Measurements from ENCODE around the gene TSHR.
A peak's percentile ranks its signal among the peaks of the same experiment; 100 is the strongest.

The TSHR gene

GRCh38 chr14:81162941-81163340, 207.5 kb downstream of the TSHR start:
- H3K4me1 ChIP-seq (ENCODE audit: control insufficient read depth in 2 of 2, insufficient read depth in 2 of 2, low read length in 2 of 2) = no peaks in the 10 kb centered on the region

GRCh38 chr14:81164167-81164774, 208.8 kb downstream of the TSHR start:
- no peak overlapping the region for H3K27ac ChIP-seq (ENCODE audit: low read depth in 2 of 2, low read length in 2 of 2)

More at GRCh38 chr14:81162941-81163340, 207.5 kb downstream of the TSHR start:
- no peaks in the 10 kb centered on the region for H3K36me3 ChIP-seq (ENCODE audit: control insufficient read depth in 2 of 2, insufficient read depth in 2 of 2, low read length in 2 of 2)
- H3K9me3 ChIP-seq (ENCODE audit: control insufficient read depth in 2 of 2, low read length in 2 of 2) = no peaks in the 10 kb centered on the region
- no peak overlapping the region for H3K4me3 ChIP-seq (ENCODE audit: low read length in 2 of 2)
- H3K9ac ChIP-seq (ENCODE audit: low read depth in 1 of 2, low read length in 2 of 2) = no peak overlapping the region
- no peaks in the 10 kb centered on the region for H3K27me3 ChIP-seq (ENCODE audit: control insufficient read depth in 2 of 2, insufficient read depth in 2 of 2, low read length in 2 of 2)
- no peak overlapping the region for H3K27ac ChIP-seq (ENCODE audit: low read depth in 2 of 2, low read length in 2 of 2)

GRCh38 chr14:81165188-81165587, 209.8 kb downstream of the TSHR start:
- Histone ChIP-seq H3K27ac (ENCODE audit: low read depth in 2 of 2, low read length in 2 of 2) (no peak overlapping the region), H3K4me3 (ENCODE audit: low read length in 2 of 2) (no peak overlapping the region), H3K27me3 (ENCODE audit: control insufficient read depth in 2 of 2, insufficient read depth in 2 of 2, low read length in 2 of 2) (no peaks in the 10 kb centered on the region), H3K9me3 (ENCODE audit: control insufficient read depth in 2 of 2, low read length in 2 of 2) (no peaks in the 10 kb centered on the region), H3K9ac (ENCODE audit: low read depth in 1 of 2, low read length in 2 of 2) (no peak overlapping the region), H3K36me3 (ENCODE audit: control insufficient read depth in 2 of 2, insufficient read depth in 2 of 2, low read length in 2 of 2) (no peaks in the 10 kb centered on the region), H3K4me1 (ENCODE audit: control insufficient read depth in 2 of 2, insufficient read depth in 2 of 2, low read length in 2 of 2) (peaks cover 7 to 8% of the 10 kb centered on the region in 2 donors)

More at GRCh38 chr14:81164167-81164774, 208.8 kb downstream of the TSHR start:
- no peaks in the 10 kb centered on the region for H3K9me3 ChIP-seq (ENCODE audit: control insufficient read depth in 2 of 2, low read length in 2 of 2)
- no peak overlapping the region for H3K4me3 ChIP-seq (ENCODE audit: low read length in 2 of 2)
- no peak overlapping the region for H3K9ac ChIP-seq (ENCODE audit: low read depth in 1 of 2, low read length in 2 of 2)
- H3K4me1 ChIP-seq (ENCODE audit: control insufficient read depth in 2 of 2, insufficient read depth in 2 of 2, low read length in 2 of 2) = peaks cover 0 to under 1% of the 10 kb centered on the region in 2 donors
- no peaks in the 10 kb centered on the region for H3K36me3 ChIP-seq (ENCODE audit: control insufficient read depth in 2 of 2, insufficient read depth in 2 of 2, low read length in 2 of 2)
- H3K27me3 ChIP-seq (ENCODE audit: control insufficient read depth in 2 of 2, insufficient read depth in 2 of 2, low read length in 2 of 2) = no peaks in the 10 kb centered on the region

- no peak overlapping the region for H3K27ac ChIP-seq (ENCODE audit: low read depth in 2 of 2, low read length in 2 of 2)
- H3K9me3 ChIP-seq (ENCODE audit: control insufficient read depth in 2 of 2, low read length in 2 of 2) = no peaks in the 10 kb centered on the region
- H3K9ac ChIP-seq (ENCODE audit: low read depth in 1 of 2, low read length in 2 of 2) = no peak overlapping the region
- H3K4me3 ChIP-seq (ENCODE audit: low read length in 2 of 2) = no peak overlapping the region
- no peaks in the 10 kb centered on the region for H3K36me3 ChIP-seq (ENCODE audit: control insufficient read depth in 2 of 2, insufficient read depth in 2 of 2, low read length in 2 of 2)
- no peaks in the 10 kb centered on the region for H3K27me3 ChIP-seq (ENCODE audit: control insufficient read depth in 2 of 2, insufficient read depth in 2 of 2, low read length in 2 of 2)
- peaks cover 7 to 12% of the 10 kb centered on the region in 2 donors for H3K4me1 ChIP-seq (ENCODE audit: control insufficient read depth in 2 of 2, insufficient read depth in 2 of 2, low read length in 2 of 2)
These were observed 210.7 kb downstream of the TSHR start for GRCh38 chr14:81166121-81166520.

- peak overlapping the region; percentile 81 to 84 for H3K4me3 ChIP-seq (ENCODE audit: low read length in 2 of 2)
- no peaks in the 10 kb centered on the region for H3K27me3 ChIP-seq (ENCODE audit: control insufficient read depth in 2 of 2, insufficient read depth in 2 of 2, low read length in 2 of 2)
- H3K27ac ChIP-seq (ENCODE audit: low read depth in 2 of 2, low read length in 2 of 2) = peak overlapping the region; percentile 93 to 97
- H3K9ac ChIP-seq (ENCODE audit: low read depth in 1 of 2, low read length in 2 of 2) = peak overlapping the region; percentile 79 to 82
- H3K4me1 ChIP-seq (ENCODE audit: control insufficient read depth in 2 of 2, insufficient read depth in 2 of 2, low read length in 2 of 2) = peaks cover 7 to 12% of the 10 kb centered on the region in 2 donors
- H3K9me3 ChIP-seq (ENCODE audit: control insufficient read depth in 2 of 2, low read length in 2 of 2) = no peaks in the 10 kb centered on the region
- no peaks in the 10 kb centered on the region for H3K36me3 ChIP-seq (ENCODE audit: control insufficient read depth in 2 of 2, insufficient read depth in 2 of 2, low read length in 2 of 2)
These were observed 213.8 kb downstream of the TSHR start for GRCh38 chr14:81169267-81169666.

- Histone ChIP-seq H3K36me3 (ENCODE audit: control insufficient read depth in 2 of 2, insufficient read depth in 2 of 2, low read length in 2 of 2) (no peaks in the 10 kb centered on the region), H3K27me3 (ENCODE audit: control insufficient read depth in 2 of 2, insufficient read depth in 2 of 2, low read length in 2 of 2) (no peaks in the 10 kb centered on the region), H3K4me3 (ENCODE audit: low read length in 2 of 2) (peak overlapping the region; percentile 81 to 84), H3K4me1 (ENCODE audit: control insufficient read depth in 2 of 2, insufficient read depth in 2 of 2, low read length in 2 of 2) (peaks cover 7 to 12% of the 10 kb centered on the region in 2 donors), H3K27ac (ENCODE audit: low read depth in 2 of 2, low read length in 2 of 2) (peak overlapping the region; percentile 93 to 97), H3K9ac (ENCODE audit: low read depth in 1 of 2, low read length in 2 of 2) (peak overlapping the region; percentile 79 to 82), H3K9me3 (ENCODE audit: control insufficient read depth in 2 of 2, low read length in 2 of 2) (no peaks in the 10 kb centered on the region)
These were observed 214.3 kb downstream of the TSHR start for GRCh38 chr14:81169711-81170103.

GRCh38 chr14:81170104-81170828, 214.8 kb downstream of the TSHR start:
- peak overlapping the region; percentile 79 to 82 for H3K9ac ChIP-seq (ENCODE audit: low read depth in 1 of 2, low read length in 2 of 2)
- H3K27me3 ChIP-seq (ENCODE audit: control insufficient read depth in 2 of 2, insufficient read depth in 2 of 2, low read length in 2 of 2) = no peaks in the 10 kb centered on the region
- no peaks in the 10 kb centered on the region for H3K9me3 ChIP-seq (ENCODE audit: control insufficient read depth in 2 of 2, low read length in 2 of 2)
- H3K27ac ChIP-seq (ENCODE audit: low read depth in 2 of 2, low read length in 2 of 2) = peak overlapping the region; percentile 93 to 97
- H3K36me3 ChIP-seq (ENCODE audit: control insufficient read depth in 2 of 2, insufficient read depth in 2 of 2, low read length in 2 of 2) = no peaks in the 10 kb centered on the region
- peak overlapping the region; percentile 81 to 84 for H3K4me3 ChIP-seq (ENCODE audit: low read length in 2 of 2)
- H3K4me1 ChIP-seq (ENCODE audit: control insufficient read depth in 2 of 2, insufficient read depth in 2 of 2, low read length in 2 of 2) = peaks cover 7 to 12% of the 10 kb centered on the region in 2 donors

- H3K4me1 ChIP-seq (ENCODE audit: control insufficient read depth in 2 of 2, insufficient read depth in 2 of 2, low read length in 2 of 2) = peaks cover 7 to 12% of the 10 kb centered on the region in 2 donors
- no peak overlapping the region for H3K4me3 ChIP-seq (ENCODE audit: low read length in 2 of 2)
- H3K27me3 ChIP-seq (ENCODE audit: control insufficient read depth in 2 of 2, insufficient read depth in 2 of 2, low read length in 2 of 2) = no peaks in the 10 kb centered on the region
- no peaks in the 10 kb centered on the region for H3K9me3 ChIP-seq (ENCODE audit: control insufficient read depth in 2 of 2, low read length in 2 of 2)
- peak overlapping the region in 1 of 2 donors; percentile 79 for H3K9ac ChIP-seq (ENCODE audit: low read depth in 1 of 2, low read length in 2 of 2)
- no peaks in the 10 kb centered on the region for H3K36me3 ChIP-seq (ENCODE audit: control insufficient read depth in 2 of 2, insufficient read depth in 2 of 2, low read length in 2 of 2)
- peak overlapping the region in 1 of 2 donors; percentile 97 for H3K27ac ChIP-seq (ENCODE audit: low read depth in 2 of 2, low read length in 2 of 2)
These were observed 215.4 kb downstream of the TSHR start for GRCh38 chr14:81170829-81171195.

- no peaks in the 10 kb centered on the region for H3K36me3 ChIP-seq (ENCODE audit: control insufficient read depth in 2 of 2, insufficient read depth in 2 of 2, low read length in 2 of 2)
- H3K9ac ChIP-seq (ENCODE audit: low read depth in 1 of 2, low read length in 2 of 2) = no peak overlapping the region
- no peak overlapping the region for H3K4me3 ChIP-seq (ENCODE audit: low read length in 2 of 2)
- H3K27ac ChIP-seq (ENCODE audit: low read depth in 2 of 2, low read length in 2 of 2) = no peak overlapping the region
- H3K9me3 ChIP-seq (ENCODE audit: control insufficient read depth in 2 of 2, low read length in 2 of 2) = no peaks in the 10 kb centered on the region
- H3K4me1 ChIP-seq (ENCODE audit: control insufficient read depth in 2 of 2, insufficient read depth in 2 of 2, low read length in 2 of 2) = peaks cover 7 to 12% of the 10 kb centered on the region in 2 donors
- no peaks in the 10 kb centered on the region for H3K27me3 ChIP-seq (ENCODE audit: control insufficient read depth in 2 of 2, insufficient read depth in 2 of 2, low read length in 2 of 2)
These were observed 216.9 kb downstream of the TSHR start for GRCh38 chr14:81172353-81172752.

GRCh38 chr14:81172881-81173280, 217.5 kb downstream of the TSHR start:
- H3K4me3 ChIP-seq (ENCODE audit: low read length in 2 of 2) = no peak overlapping the region
- H3K9ac ChIP-seq (ENCODE audit: low read depth in 1 of 2, low read length in 2 of 2) = no peak overlapping the region
- H3K27me3 ChIP-seq (ENCODE audit: control insufficient read depth in 2 of 2, insufficient read depth in 2 of 2, low read length in 2 of 2) = no peaks in the 10 kb centered on the region
- H3K36me3 ChIP-seq (ENCODE audit: control insufficient read depth in 2 of 2, insufficient read depth in 2 of 2, low read length in 2 of 2) = no peaks in the 10 kb centered on the region
- no peaks in the 10 kb centered on the region for H3K9me3 ChIP-seq (ENCODE audit: control insufficient read depth in 2 of 2, low read length in 2 of 2)
- peaks cover 7 to 12% of the 10 kb centered on the region in 2 donors for H3K4me1 ChIP-seq (ENCODE audit: control insufficient read depth in 2 of 2, insufficient read depth in 2 of 2, low read length in 2 of 2)
- no peak overlapping the region for H3K27ac ChIP-seq (ENCODE audit: low read depth in 2 of 2, low read length in 2 of 2)

Measured in mucosa of rectum (tissue), 2 donors.